Right ventricle myocardium inferior (tissue), 1 donor: Measurements from ENCODE around the gene NSUN4. TPM values are rescaled to one million over a fixed set of nuclear protein-coding genes. Genes with fewer than 3 reads are reported as not detected.
"Not testable (repeated sequence)": the region's sequence is repeated elsewhere in the genome, so short reads cannot be mapped to it uniquely, and the experiment has no call there.

Source experiments
- ATAC-seq: fragments of 200-7000 bp; cut with Tn5 transposase; one replicate; pipeline ENCODE4 v1.9.1; 2020; ENCODE audit warnings: mild to moderate bottlenecking, moderate library complexity
- DNase-seq: peaks from one replicate; pipeline ENCODE4 v3.0.0; 2021; ENCODE audit errors: missing footprints
- intact Hi-C: fragments of 100-400 bp; cut with DNase I; formaldehyde crosslinking; loops from one replicate; pipeline ENCODE4 v1.11.0; 2022
- long read RNA-seq: library from polyadenylated mRNA; unstranded; transcript quantifications from one replicate; pipeline ENCODE4 v2.0.0, GENCODE V29; 2021
- total RNA-seq: library from RNA; stranded (reverse); fragmentation: NEBNext Ultra II Directional; extraction: Animal tissue kit (Norgen Biotek cat#: 25700); gene quantifications from one replicate; pipeline ENCODE4 v1.2.1, GENCODE V29; 2021
- donor health status: DM: no; HTN: yes; CAD: no; lungs with severe emphysema.

The NSUN4 gene
- total RNA-seq, result 14.0 TPM
- long read RNA-seq, partial matches to known transcripts, result 1 of 5 reads
- long read RNA-seq, other reads (novel, unspliced or antisense), result 2 of 5 reads

GRCh38 chr1:46340404-46341221, at the start of gene NSUN4:
TSS of gene NSUN4 (plus strand) at chr1:46340807. CDS start at chr1:46340827, 20 bp downstream.
- peak; percentile 96 for DNase-seq
- intact Hi-C loops, result loop anchor here (1.0 to 5.0 kb wide), 2 partner anchors 37 to 93 kb away; partner anchors contain the start of genes LRRC41, RAD54L and UQCRH
- peak; percentile 98 for ATAC-seq

GRCh38 chr1:46295306-46295705, 45.3 kb upstream of the NSUN4 start:
- DNase-seq (no peak), ATAC-seq (no peak)
- intact Hi-C loops, result no loop called here

- DNase-seq, result no peak
- ATAC-seq, result no peak
- intact Hi-C loops, result no loop called here
Observed at GRCh38 chr1:46298387-46298786, 42.2 kb upstream of the NSUN4 start.

- no peak for ATAC-seq
- no peak for DNase-seq
- intact Hi-C loops, result no loop called here
Observed at GRCh38 chr1:46300673-46301405, 39.8 kb upstream of the NSUN4 start.

GRCh38 chr1:46301406-46301807, 39.2 kb upstream of the NSUN4 start:
- ATAC-seq (no peak), DNase-seq (no peak)
- intact Hi-C loops, result no loop called here

GRCh38 chr1:46301808-46302640, 38.6 kb upstream of the NSUN4 start:
- ATAC-seq (peak; percentile 11), DNase-seq (peak; percentile 77)
- intact Hi-C loops, result loop anchor here (2.0 kb wide), 1 partner anchor 55 kb away; the partner anchor contains the start of gene RAD54L

- DNase-seq, result no peak
- peak; percentile 22 for ATAC-seq
- intact Hi-C loops, result loop anchor here (1.0 to 2.0 kb wide), 2 partner anchors 38 to 56 kb away; partner anchors contain the start of genes NSUN4 and RAD54L
Observed at GRCh38 chr1:46302641-46303037, 38.0 kb upstream of the NSUN4 start.

- DNase-seq, result peak; percentile 98
- intact Hi-C loops, result loop anchor here (1.0 to 2.0 kb wide), 2 partner anchors 37 to 56 kb away; partner anchors contain the start of genes NSUN4 and RAD54L
- ATAC-seq, result peak; percentile 94
Observed at GRCh38 chr1:46303038-46303871, 37.4 kb upstream of the NSUN4 start, which contains the start of the genes LRRC41 and UQCRH. TSS of gene LRRC41 (minus strand) at chr1:46303616. CDS start at chr1:46303322, 294 bp downstream. TSS of gene UQCRH (plus strand) at chr1:46303698. CDS start at chr1:46303767, 69 bp downstream.

GRCh38 chr1:46303872-46304326, 36.7 kb upstream of the NSUN4 start:
- no peak for ATAC-seq
- intact Hi-C loops, result loop anchor here (1.0 to 2.0 kb wide), 2 partner anchors 36 to 57 kb away; partner anchors contain the start of genes NSUN4 and RAD54L
- no peak for DNase-seq

- DNase-seq (no peak), ATAC-seq (no peak)
- intact Hi-C loops, result no loop called here
Observed at GRCh38 chr1:46306159-46306530, 34.5 kb upstream of the NSUN4 start.

- ATAC-seq, result no peak
Observed at GRCh38 chr1:46309401-46310159, 31.0 kb upstream of the NSUN4 start.

GRCh38 chr1:46310321-46310720, 30.3 kb upstream of the NSUN4 start:
- ATAC-seq (no peak), DNase-seq (no peak)
- intact Hi-C loops, result no loop called here

More at GRCh38 chr1:46309401-46310159, 31.0 kb upstream of the NSUN4 start:
- no peak for DNase-seq
- intact Hi-C loops, result no loop called here

- intact Hi-C loops, result no loop called here
- DNase-seq, result no peak
- no peak for ATAC-seq
Observed at GRCh38 chr1:46315669-46316403, 24.8 kb upstream of the NSUN4 start.

- ATAC-seq (no peak), DNase-seq (no peak)
Observed at GRCh38 chr1:46317323-46317722, 23.3 kb upstream of the NSUN4 start.

GRCh38 chr1:46319301-46319700, 21.3 kb upstream of the NSUN4 start:
- DNase-seq, ATAC-seq, intact Hi-C loops: not testable (repeated sequence)

More at GRCh38 chr1:46317323-46317722, 23.3 kb upstream of the NSUN4 start:
- intact Hi-C loops, result no loop called here
